ENCODE measurements around the gene SHROOM3.

DNA sequence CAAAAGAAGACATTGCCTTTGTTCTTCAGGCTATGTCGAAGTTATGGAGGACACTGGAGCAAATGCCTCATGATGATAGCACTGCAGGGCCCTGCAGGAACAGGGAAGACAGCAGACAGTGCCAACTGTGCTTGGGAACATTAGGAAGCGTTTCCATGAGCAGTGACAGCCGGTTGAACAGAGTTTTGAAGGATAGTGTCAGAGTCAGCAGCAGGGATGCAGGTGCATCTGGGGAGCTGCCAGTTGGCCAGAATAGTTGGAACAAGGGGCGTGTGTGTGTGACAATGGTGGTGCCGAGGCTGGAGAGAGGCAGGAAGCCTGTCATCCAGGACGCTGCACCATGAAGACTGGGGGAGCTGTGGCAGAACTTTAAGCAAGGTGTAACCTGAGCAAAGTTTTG is 88.6 kb downstream of the SHROOM3 start:
- TF ChIP-seq, protein P1, sequence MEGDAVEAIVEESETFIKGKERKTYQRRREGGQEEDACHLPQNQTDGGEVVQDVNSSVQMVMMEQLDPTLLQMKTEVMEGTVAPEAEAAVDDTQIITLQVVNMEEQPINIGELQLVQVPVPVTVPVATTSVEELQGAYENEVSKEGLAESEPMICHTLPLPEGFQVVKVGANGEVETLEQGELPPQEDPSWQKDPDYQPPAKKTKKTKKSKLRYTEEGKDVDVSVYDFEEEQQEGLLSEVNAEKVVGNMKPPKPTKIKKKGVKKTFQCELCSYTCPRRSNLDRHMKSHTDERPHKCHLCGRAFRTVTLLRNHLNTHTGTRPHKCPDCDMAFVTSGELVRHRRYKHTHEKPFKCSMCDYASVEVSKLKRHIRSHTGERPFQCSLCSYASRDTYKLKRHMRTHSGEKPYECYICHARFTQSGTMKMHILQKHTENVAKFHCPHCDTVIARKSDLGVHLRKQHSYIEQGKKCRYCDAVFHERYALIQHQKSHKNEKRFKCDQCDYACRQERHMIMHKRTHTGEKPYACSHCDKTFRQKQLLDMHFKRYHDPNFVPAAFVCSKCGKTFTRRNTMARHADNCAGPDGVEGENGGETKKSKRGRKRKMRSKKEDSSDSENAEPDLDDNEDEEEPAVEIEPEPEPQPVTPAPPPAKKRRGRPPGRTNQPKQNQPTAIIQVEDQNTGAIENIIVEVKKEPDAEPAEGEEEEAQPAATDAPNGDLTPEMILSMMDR (IDR thresholded peaks at IDR 0.05; ENCODE audit: low read depth, low read length), result no peak
- no peak for TF ChIP-seq POLR2A (IDR thresholded peaks at IDR 0.05; ENCODE audit: extremely low read depth, insufficient read length)
- TF ChIP-seq, protein P2, sequence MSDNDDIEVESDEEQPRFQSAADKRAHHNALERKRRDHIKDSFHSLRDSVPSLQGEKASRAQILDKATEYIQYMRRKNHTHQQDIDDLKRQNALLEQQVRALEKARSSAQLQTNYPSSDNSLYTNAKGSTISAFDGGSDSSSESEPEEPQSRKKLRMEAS (IDR thresholded peaks at IDR 0.05; ENCODE audit: low read depth, low read length), result no peak
- no peak for TF ChIP-seq MYC (IDR thresholded peaks at IDR 0.05; ENCODE audit: low read depth, low read length)

Data from NB4 (cell line).